B cell (primary cell): ENCODE measurements around the gene IFNG.

Source experiments
- CTCF ChIP-seq: fragments of 200-600 bp; IDR thresholded peaks from one replicate; pipeline ENCODE4 v1.8.0; 2022; ENCODE audit warnings: antibody characterized with exemption, mild to moderate bottlenecking
- EZH2 ChIP-seq: IDR thresholded peaks from 2 replicates; pipeline ENCODE4 v1.6.1; 2012; ENCODE audit warnings: borderline replicate concordance, low read depth, mild to moderate bottlenecking, moderate library complexity, low read length; ENCODE audit not compliant: insufficient read depth, poor library complexity, severe bottlenecking

DNA sequence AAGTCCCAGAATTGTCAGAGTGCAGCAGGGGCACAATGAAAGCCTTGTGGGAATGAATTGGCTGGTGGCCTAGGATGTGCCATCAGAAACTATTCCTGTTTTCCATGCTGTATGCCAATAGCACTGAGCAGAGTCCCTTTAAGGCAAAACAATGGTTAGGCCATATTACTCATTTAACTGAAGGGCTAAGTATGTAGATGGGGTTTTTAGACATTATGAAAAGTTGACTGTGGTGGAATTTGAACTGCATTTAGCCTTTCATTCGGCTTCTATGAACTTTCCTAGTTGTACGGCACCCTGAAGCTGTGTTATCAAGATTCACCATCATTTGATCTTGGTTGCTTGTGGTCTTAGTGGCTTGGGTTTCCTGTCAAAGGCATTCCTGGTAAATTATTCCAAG, 41.3 kb upstream of the IFNG start:
- TF ChIP-seq CTCF (no peak), EZH2 (no peak)
